Liver (tissue), 9 donors: ENCODE results near the gene RARG. TPM values are rescaled to one million over a fixed set of nuclear protein-coding genes. Genes with fewer than 3 reads are reported as not detected.
"Not testable (repeated sequence)": the region's sequence is repeated elsewhere in the genome, so short reads cannot be mapped to it uniquely, and the experiment has no call there.

Source experiments
- DNase-seq: peaks from one replicate; pipeline ENCODE4 v3.0.0-alpha.2; 2017; ENCODE audit warnings: low spot score
- H3K27ac ChIP-seq, 2 donors: one replicate each; pipeline ENCODE4 v1.7.0; 2013; ENCODE audit warnings: inconsistent platforms in 2 of 2, low read length in 2 of 2, control low read depth in 1 of 2, low read depth in 1 of 2, mild to moderate bottlenecking in 1 of 2
- H3K27me3 ChIP-seq, 4 donors: one replicate each; pipeline versions ENCODE4 v1.6.1 to v1.7.0; 2013; ENCODE audit warnings: low read length in 3 of 4, inconsistent platforms in 1 of 4, mild to moderate bottlenecking in 1 of 4, moderate library complexity in 1 of 4; ENCODE audit not compliant: control insufficient read depth in 4 of 4, insufficient read depth in 4 of 4
- H3K36me3 ChIP-seq, 4 donors: one replicate each; pipeline versions ENCODE4 v1.6.1 to v1.7.0; 2013; ENCODE audit warnings: low read length in 3 of 4, mild to moderate bottlenecking in 3 of 4, low read depth in 1 of 4, moderate library complexity in 1 of 4; ENCODE audit not compliant: control insufficient read depth in 4 of 4, insufficient read depth in 3 of 4
- H3K4me1 ChIP-seq, 4 donors: one replicate each; pipeline versions ENCODE4 v1.6.1 to v1.7.0; 2013; ENCODE audit warnings: low read length in 3 of 4, mild to moderate bottlenecking in 3 of 4, moderate library complexity in 1 of 4; ENCODE audit not compliant: control insufficient read depth in 4 of 4, insufficient read depth in 4 of 4
- H3K4me3 ChIP-seq, 3 donors: one replicate each; pipeline versions ENCODE4 v1.6.1 to v1.7.0; 2013; ENCODE audit warnings: low read length in 3 of 3, control low read depth in 1 of 3, low read depth in 1 of 3, mild to moderate bottlenecking in 1 of 3
- H3K9ac ChIP-seq, 2 donors: one replicate each; pipeline ENCODE4 v1.7.0; 2013; ENCODE audit warnings: low read length in 2 of 2, mild to moderate bottlenecking in 2 of 2, moderate library complexity in 2 of 2, control low read depth in 1 of 2, low read depth in 1 of 2
- H3K9me3 ChIP-seq, 4 donors: one replicate each; pipeline versions ENCODE4 v1.6.1 to v1.7.0; 2013; ENCODE audit warnings: low read length in 3 of 4; ENCODE audit not compliant: control insufficient read depth in 4 of 4
- EGR1 ChIP-seq, 2 donors: IDR thresholded peaks; 2 replicates each; pipeline ENCODE4 v1.6.1; 2016 to 2018; ENCODE audit warnings: antibody characterized with exemption in 2 of 2, low read depth in 2 of 2
- FOXA1 ChIP-seq: IDR thresholded peaks from 2 replicates; pipeline ENCODE4 v1.6.1; 2016; ENCODE audit warnings: antibody characterized with exemption
- GABPA ChIP-seq, 2 donors: IDR thresholded peaks in 1 of 2; conservative IDR thresholded peaks in 1 of 2; 2 replicates each; pipeline ENCODE4 v1.6.1; 2016; ENCODE audit warnings: antibody characterized with exemption in 2 of 2, mild to moderate bottlenecking in 1 of 2, moderate library complexity in 1 of 2
- HNF4A ChIP-seq, 2 donors: conservative IDR thresholded peaks; 2 replicates each; pipeline ENCODE4 v1.6.1; 2016; ENCODE audit warnings: antibody characterized with exemption in 2 of 2, mild to moderate bottlenecking in 2 of 2
- HNF4G ChIP-seq: IDR thresholded peaks from 2 replicates; pipeline ENCODE4 v1.6.1; 2016; ENCODE audit warnings: antibody characterized with exemption
- JUND ChIP-seq, 2 donors: IDR thresholded peaks; 2 replicates each; pipeline ENCODE4 v1.6.1; 2016; ENCODE audit warnings: antibody characterized with exemption in 2 of 2
- NR2F2 ChIP-seq: IDR thresholded peaks from 2 replicates; pipeline ENCODE4 v1.6.1; 2016; ENCODE audit warnings: antibody characterized with exemption
- RAD21 ChIP-seq, 2 donors: IDR thresholded peaks; 2 replicates each; pipeline ENCODE4 v1.6.1; 2016; ENCODE audit warnings: antibody characterized with exemption in 2 of 2, mild to moderate bottlenecking in 2 of 2
- RXRA ChIP-seq, 2 donors: IDR thresholded peaks; 2 replicates each; pipeline ENCODE4 v1.6.1; 2017 to 2018; ENCODE audit warnings: antibody characterized with exemption in 2 of 2, mild to moderate bottlenecking in 1 of 2
- SP1 ChIP-seq: IDR thresholded peaks from 2 replicates; pipeline ENCODE4 v1.6.1; 2018; ENCODE audit warnings: antibody characterized with exemption, mild to moderate bottlenecking
- TAF1 ChIP-seq: conservative IDR thresholded peaks from 2 replicates; pipeline ENCODE4 v1.6.1; 2016; ENCODE audit warnings: antibody characterized with exemption, mild to moderate bottlenecking
- YY1 ChIP-seq: IDR thresholded peaks from 2 replicates; pipeline ENCODE4 v1.6.1; 2016; ENCODE audit warnings: antibody characterized with exemption, mild to moderate bottlenecking
- WGBS: extraction: QIAGEN DNeasy Blood & Tissue Kit; methylation state at CpG from one replicate; pipeline ENCODE4 v1.1.7; 2013; 5-methylcytosine and 5-hydroxymethylcytosine counted together
- polyA plus RNA-seq, 2 donors: library from polyadenylated mRNA; stranded (reverse) in 1 of 2; unstranded in 1 of 2; fragments of 200-250 nt in 1 of 2; fragments of >200 nt in 1 of 2; fragmentation: Nextera tagmentation in 1 of 2; extraction: Ambion mirVana in 1 of 2; gene quantifications; one replicate each; pipeline versions ENCODE4 v1.2.1 to v1.2.3, GENCODE V29; 2013 to 2015
- total RNA-seq, 2 donors: library from RNA; depleted of rRNA; stranded (reverse); fragments of >200 nt; gene quantifications; one replicate each; pipeline ENCODE4 v1.2.3, GENCODE V29; 2014
- TF ChIP-seq, protein P1 (sequence below): IDR thresholded peaks from 2 replicates; pipeline ENCODE4 v1.6.1; 2016; ENCODE audit warnings: antibody characterized with exemption
- TF ChIP-seq, protein P2 (sequence below): IDR thresholded peaks from 2 replicates; pipeline ENCODE4 v1.6.1; 2016; ENCODE audit warnings: antibody characterized with exemption
- TF ChIP-seq, protein P3 (sequence below): IDR thresholded peaks from 2 replicates; pipeline ENCODE4 v1.6.1; 2016; ENCODE audit warnings: antibody characterized with exemption
- TF ChIP-seq, protein P4 (sequence below): IDR thresholded peaks from 2 replicates; pipeline ENCODE4 v1.6.1; 2016; ENCODE audit warnings: antibody characterized with exemption, mild to moderate bottlenecking
- TF ChIP-seq, protein P5 (sequence below): fragments of 150-350 bp; IDR thresholded peaks from 2 replicates; pipeline ENCODE4 v1.5.1; 2017; ENCODE audit warnings: improper control_type of control experiment, low read depth, low read length; ENCODE audit not compliant: missing input control
- donor health status: healthy.
- donor health status: healthy.
- donor health status: healthy.
- donor health status: healthy.
- donor health status: healthy.

The RARG gene
- total and polyA plus RNA-seq, 4 donors: 1.7 to 3.1 (median 2.7) TPM

DNA sequence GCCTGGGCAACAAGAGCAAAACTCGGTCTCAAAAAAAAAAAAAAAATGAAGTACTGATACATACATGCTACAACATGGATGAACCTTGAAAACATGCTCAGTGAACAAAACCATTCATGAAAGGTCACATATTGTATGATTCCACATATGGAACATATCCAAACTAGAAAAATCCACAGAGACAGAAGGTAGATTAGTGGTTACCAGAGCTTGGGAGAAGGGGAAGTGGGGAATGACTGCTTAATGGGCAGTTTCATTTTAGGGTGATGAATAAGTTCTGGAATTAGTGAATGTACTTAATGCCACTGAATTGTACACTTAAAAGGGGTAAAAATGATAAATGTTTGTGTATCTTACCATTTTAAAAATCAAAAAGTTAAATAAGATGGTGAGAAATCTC, 27.7 kb downstream of the RARG start:
- Histone ChIP-seq H3K4me1 (peaks cover 0 to 2% (median 0%) of the 10 kb centered on the region in 4 donors), H3K36me3 (no peaks in the 10 kb centered on the region), H3K27me3 (no peaks in the 10 kb centered on the region), H3K27ac (no peak overlapping the region), H3K4me3 (no peak overlapping the region), H3K9me3 (no peaks in the 10 kb centered on the region), H3K9ac (no peak overlapping the region)
- TF ChIP-seq RXRA (IDR thresholded peaks at IDR 0.05): no peak
- no peak for TF ChIP-seq HNF4A (conservative IDR thresholded peaks at IDR 0.05)
- 85% methylated on average over 1 of the region's 1 CpG for WGBS
- no peak for DNase-seq

DNA sequence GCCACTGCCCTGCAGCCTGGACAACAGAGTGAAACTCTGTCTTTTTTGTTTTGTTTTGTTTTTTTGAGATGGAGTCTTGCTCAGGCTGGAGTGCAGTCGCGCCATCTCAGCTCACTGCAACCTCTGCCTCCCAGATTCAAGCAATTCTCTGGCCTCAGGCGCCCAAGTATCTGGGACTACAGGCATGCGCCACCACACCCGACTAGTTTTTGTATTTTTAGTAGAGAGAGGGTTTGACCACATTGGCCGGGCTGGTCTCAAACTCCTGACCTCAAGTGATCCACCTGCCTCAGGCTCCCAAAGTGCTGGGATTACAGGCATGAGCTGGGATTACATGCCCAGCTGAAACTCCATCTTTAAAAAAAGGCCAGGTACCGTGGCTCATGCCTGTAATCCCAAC, 29.7 kb downstream of the RARG start:
- DNase-seq, H3K27me3 ChIP-seq, H3K4me3 ChIP-seq, H3K9me3 ChIP-seq, H3K36me3 ChIP-seq, H3K4me1 ChIP-seq, H3K9ac ChIP-seq, H3K27ac ChIP-seq: not testable (repeated sequence)
- WGBS: 91% methylated on average over 7 of the region's 7 CpGs

DNA sequence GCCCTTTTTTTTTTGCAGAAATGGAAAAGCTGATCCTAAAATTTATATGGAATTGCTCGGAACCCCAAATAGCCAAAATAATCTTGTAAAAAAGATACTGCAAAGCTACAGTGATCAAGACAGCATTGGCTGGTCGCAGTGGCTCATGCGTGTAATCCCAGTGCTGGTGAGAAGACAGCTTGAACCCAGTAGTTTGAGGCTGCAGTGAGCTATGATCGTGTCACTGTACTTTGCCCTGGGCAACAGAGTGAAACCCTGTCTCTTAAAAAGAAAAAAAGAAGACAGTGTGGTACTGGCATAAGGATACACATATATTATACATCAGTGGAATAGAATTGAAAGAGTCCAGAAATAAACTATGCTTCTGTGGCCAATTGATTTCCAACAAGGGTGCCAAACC, 30.4 kb downstream of the RARG start:
- H3K4me1 ChIP-seq: peaks cover 0 to 17% (median 12%) of the 10 kb centered on the region in 4 donors
- no peaks in the 10 kb centered on the region for H3K27me3 ChIP-seq
- H3K9ac ChIP-seq: no peak overlapping the region
- no peak for DNase-seq
- H3K36me3 ChIP-seq: no peaks in the 10 kb centered on the region
- H3K27ac ChIP-seq: no peak overlapping the region
- WGBS: 74% methylated on average over 4 of the region's 4 CpGs
- H3K4me3 ChIP-seq: no peak overlapping the region
- TF ChIP-seq NR2F2: no peak
- peak; percentile 41 to 51 for TF ChIP-seq HNF4A (conservative IDR thresholded peaks at IDR 0.05)
- H3K9me3 ChIP-seq: no peaks in the 10 kb centered on the region

DNA sequence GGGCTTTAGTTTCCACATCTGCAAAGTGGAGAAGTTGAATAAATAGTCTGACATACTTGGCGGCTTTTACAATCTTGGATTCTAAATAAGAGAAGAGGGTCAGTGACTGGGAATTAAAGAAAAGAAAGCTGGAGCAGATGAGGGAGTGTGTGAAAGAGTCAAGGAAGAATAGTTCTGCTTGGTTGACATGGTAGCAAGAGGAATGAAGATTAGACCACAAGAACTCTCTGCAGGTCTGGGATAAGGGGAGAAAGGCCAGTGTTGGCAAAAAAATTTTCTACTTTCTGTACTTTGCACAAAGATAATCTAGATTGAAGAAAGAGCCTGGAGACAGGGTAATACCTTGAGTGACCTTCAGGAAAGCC, 30.9 kb downstream of the RARG start:
- Histone ChIP-seq H3K4me1 (peaks cover 0 to 22% (median 17%) of the 10 kb centered on the region in 4 donors), H3K9ac (peak overlapping the region in 1 of 2 donors; percentile 6)
- TF ChIP-seq GABPA (IDR thresholded peaks at IDR 0.05 in 1 of 2, conservative IDR thresholded peaks at IDR 0.05 in 1 of 2) (no peak), SP1 (no peak), YY1 (no peak), JUND (IDR thresholded peaks at IDR 0.05) (no peak), NR2F2 (no peak), RXRA (IDR thresholded peaks at IDR 0.05) (no peak), HNF4G (no peak), HNF4A (conservative IDR thresholded peaks at IDR 0.05) (no peak), EGR1 (IDR thresholded peaks at IDR 0.05; ENCODE audit: low read depth in 2 of 2) (no peak), TAF1 (no peak), FOXA1 (no peak), RAD21 (IDR thresholded peaks at IDR 0.05) (no peak)
- TF ChIP-seq, protein P1, sequence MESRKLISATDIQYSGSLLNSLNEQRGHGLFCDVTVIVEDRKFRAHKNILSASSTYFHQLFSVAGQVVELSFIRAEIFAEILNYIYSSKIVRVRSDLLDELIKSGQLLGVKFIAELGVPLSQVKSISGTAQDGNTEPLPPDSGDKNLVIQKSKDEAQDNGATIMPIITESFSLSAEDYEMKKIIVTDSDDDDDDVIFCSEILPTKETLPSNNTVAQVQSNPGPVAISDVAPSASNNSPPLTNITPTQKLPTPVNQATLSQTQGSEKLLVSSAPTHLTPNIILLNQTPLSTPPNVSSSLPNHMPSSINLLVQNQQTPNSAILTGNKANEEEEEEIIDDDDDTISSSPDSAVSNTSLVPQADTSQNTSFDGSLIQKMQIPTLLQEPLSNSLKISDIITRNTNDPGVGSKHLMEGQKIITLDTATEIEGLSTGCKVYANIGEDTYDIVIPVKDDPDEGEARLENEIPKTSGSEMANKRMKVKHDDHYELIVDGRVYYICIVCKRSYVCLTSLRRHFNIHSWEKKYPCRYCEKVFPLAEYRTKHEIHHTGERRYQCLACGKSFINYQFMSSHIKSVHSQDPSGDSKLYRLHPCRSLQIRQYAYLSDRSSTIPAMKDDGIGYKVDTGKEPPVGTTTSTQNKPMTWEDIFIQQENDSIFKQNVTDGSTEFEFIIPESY: no peak
- TF ChIP-seq, protein P2, sequence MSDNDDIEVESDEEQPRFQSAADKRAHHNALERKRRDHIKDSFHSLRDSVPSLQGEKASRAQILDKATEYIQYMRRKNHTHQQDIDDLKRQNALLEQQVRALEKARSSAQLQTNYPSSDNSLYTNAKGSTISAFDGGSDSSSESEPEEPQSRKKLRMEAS: no peak
- TF ChIP-seq, protein P3, sequence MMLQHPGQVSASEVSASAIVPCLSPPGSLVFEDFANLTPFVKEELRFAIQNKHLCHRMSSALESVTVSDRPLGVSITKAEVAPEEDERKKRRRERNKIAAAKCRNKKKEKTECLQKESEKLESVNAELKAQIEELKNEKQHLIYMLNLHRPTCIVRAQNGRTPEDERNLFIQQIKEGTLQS: no peak
- TF ChIP-seq, protein P4, sequence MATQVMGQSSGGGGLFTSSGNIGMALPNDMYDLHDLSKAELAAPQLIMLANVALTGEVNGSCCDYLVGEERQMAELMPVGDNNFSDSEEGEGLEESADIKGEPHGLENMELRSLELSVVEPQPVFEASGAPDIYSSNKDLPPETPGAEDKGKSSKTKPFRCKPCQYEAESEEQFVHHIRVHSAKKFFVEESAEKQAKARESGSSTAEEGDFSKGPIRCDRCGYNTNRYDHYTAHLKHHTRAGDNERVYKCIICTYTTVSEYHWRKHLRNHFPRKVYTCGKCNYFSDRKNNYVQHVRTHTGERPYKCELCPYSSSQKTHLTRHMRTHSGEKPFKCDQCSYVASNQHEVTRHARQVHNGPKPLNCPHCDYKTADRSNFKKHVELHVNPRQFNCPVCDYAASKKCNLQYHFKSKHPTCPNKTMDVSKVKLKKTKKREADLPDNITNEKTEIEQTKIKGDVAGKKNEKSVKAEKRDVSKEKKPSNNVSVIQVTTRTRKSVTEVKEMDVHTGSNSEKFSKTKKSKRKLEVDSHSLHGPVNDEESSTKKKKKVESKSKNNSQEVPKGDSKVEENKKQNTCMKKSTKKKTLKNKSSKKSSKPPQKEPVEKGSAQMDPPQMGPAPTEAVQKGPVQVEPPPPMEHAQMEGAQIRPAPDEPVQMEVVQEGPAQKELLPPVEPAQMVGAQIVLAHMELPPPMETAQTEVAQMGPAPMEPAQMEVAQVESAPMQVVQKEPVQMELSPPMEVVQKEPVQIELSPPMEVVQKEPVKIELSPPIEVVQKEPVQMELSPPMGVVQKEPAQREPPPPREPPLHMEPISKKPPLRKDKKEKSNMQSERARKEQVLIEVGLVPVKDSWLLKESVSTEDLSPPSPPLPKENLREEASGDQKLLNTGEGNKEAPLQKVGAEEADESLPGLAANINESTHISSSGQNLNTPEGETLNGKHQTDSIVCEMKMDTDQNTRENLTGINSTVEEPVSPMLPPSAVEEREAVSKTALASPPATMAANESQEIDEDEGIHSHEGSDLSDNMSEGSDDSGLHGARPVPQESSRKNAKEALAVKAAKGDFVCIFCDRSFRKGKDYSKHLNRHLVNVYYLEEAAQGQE: no peak
- TF ChIP-seq, protein P5, sequence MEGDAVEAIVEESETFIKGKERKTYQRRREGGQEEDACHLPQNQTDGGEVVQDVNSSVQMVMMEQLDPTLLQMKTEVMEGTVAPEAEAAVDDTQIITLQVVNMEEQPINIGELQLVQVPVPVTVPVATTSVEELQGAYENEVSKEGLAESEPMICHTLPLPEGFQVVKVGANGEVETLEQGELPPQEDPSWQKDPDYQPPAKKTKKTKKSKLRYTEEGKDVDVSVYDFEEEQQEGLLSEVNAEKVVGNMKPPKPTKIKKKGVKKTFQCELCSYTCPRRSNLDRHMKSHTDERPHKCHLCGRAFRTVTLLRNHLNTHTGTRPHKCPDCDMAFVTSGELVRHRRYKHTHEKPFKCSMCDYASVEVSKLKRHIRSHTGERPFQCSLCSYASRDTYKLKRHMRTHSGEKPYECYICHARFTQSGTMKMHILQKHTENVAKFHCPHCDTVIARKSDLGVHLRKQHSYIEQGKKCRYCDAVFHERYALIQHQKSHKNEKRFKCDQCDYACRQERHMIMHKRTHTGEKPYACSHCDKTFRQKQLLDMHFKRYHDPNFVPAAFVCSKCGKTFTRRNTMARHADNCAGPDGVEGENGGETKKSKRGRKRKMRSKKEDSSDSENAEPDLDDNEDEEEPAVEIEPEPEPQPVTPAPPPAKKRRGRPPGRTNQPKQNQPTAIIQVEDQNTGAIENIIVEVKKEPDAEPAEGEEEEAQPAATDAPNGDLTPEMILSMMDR: no peak

More for the DNA sequence above, 30.9 kb downstream of the RARG start:
- 66% methylated on average over 1 of the region's 1 CpG for WGBS
- Histone ChIP-seq H3K4me3 (no peak overlapping the region), H3K9me3 (no peaks in the 10 kb centered on the region), H3K27ac (no peak overlapping the region), H3K36me3 (no peaks in the 10 kb centered on the region), H3K27me3 (no peaks in the 10 kb centered on the region)
- DNase-seq: no peak
